A549 (cell line): Measurements from ENCODE around the gene THOC1. TPM values are rescaled to one million over a fixed set of nuclear protein-coding genes. Genes with fewer than 3 reads are reported as not detected.

Experiments used
- ATAC-seq, 2 experiments: fragments of 200-7000 bp in 1 of 2; fragments of >200 bp in 1 of 2; cut with Nextera tagmentation in 1 of 2; cut with Tn5 transposase in 1 of 2; 3 replicates each; pipeline versions ENCODE4 v1.8.0 to v1.9.1; 2018 to 2020; ENCODE audit warnings: mild to moderate bottlenecking in 1 of 2, moderate library complexity in 1 of 2
- CTCF ChIA-PET: fragments of 300-600 bp; sonication (Branson Sonifier 250); formaldehyde crosslinking; extraction: SDS; loops from one replicate; lab custom pipeline; 2021; ENCODE audit warnings: antibody characterized with exemption, inconsistent platforms; lab: Yijun Ruan, JAX
- POLR2A ChIA-PET: fragments of 350-600 bp; formaldehyde crosslinking; extraction: SDS; loops from one replicate; lab custom pipeline; 2021; ENCODE audit warnings: antibody characterized with exemption, inconsistent platforms; lab: Yijun Ruan, JAX
- DNase-seq, 2 experiments: peaks; one replicate each; pipeline versions ENCODE4 v3.0.0 to v3.0.0-alpha.2; 2011 to 2016; ENCODE audit warnings: low read depth in 1 of 2, low spot score in 1 of 2
- FAIRE-seq: peaks from 2 replicates; lab custom pipeline; 2011; peaks lifted over from hg19 to GRCh38; lab: Jason Lieb, UNC
- H3K27ac ChIP-seq, 2 experiments: fragments of >200 bp; sonication (Bioruptor Twin); formaldehyde crosslinking; 3 replicates each; pipeline ENCODE4 v1.5.1; 2016 to 2017
- H3K4me1 ChIP-seq: fragments of >200 bp; sonication (Bioruptor Twin); formaldehyde crosslinking; 3 replicates; pipeline ENCODE4 v1.6.1; 2016
- H3K4me2 ChIP-seq: fragments of >200 bp; sonication (Bioruptor Twin); formaldehyde crosslinking; 3 replicates; pipeline ENCODE4 v1.6.1; 2016
- H3K4me3 ChIP-seq: fragments of >200 bp; sonication (Bioruptor Twin); formaldehyde crosslinking; 3 replicates; pipeline ENCODE4 v1.5.1; 2016
- H3K9me3 ChIP-seq: fragments of >200 bp; sonication (Bioruptor Twin); formaldehyde crosslinking; 3 replicates; pipeline ENCODE4 v1.6.1; 2016
- CBX8 ChIP-seq: fragments of 200-600 bp; sonication (generic); IDR thresholded peaks from 2 replicates; pipeline ENCODE4 v1.6.1; 2016
- CHD2 ChIP-seq: fragments of 150-350 bp; IDR thresholded peaks from 2 replicates; pipeline ENCODE4 v1.6.1; 2014; ENCODE audit warnings: low read length; ENCODE audit not compliant: partially characterized antibody
- CHD4 ChIP-seq: fragments of 200-600 bp; sonication (generic); IDR thresholded peaks from 2 replicates; pipeline ENCODE4 v1.6.1; 2016; ENCODE audit warnings: antibody characterized with exemption, mild to moderate bottlenecking, borderline replicate concordance
- EHF ChIP-seq: fragments of 250-450 bp; sonication (Bioruptor Pico); IDR thresholded peaks from 2 replicates; pipeline ENCODE4 v1.5.0; 2020; ENCODE audit warnings: mild to moderate bottlenecking
- FOSL2 ChIP-seq, 2 experiments: fragments of 450-650 bp in 1 of 2; fragments of >200 bp in 1 of 2; sonication (Bioruptor Twin) in 1 of 2; formaldehyde crosslinking; IDR thresholded peaks; 2 replicates each; pipeline versions ENCODE4 v1.5.0 to v1.6.1; 2016 to 2020; ENCODE audit warnings: mild to moderate bottlenecking in 1 of 2, moderate library complexity in 1 of 2
- GATA3 ChIP-seq: IDR thresholded peaks from 2 replicates; pipeline ENCODE4 v1.6.1; 2012; ENCODE audit warnings: borderline replicate concordance
- HOXB13 ChIP-seq: fragments of 250-450 bp; sonication (Bioruptor Pico); IDR thresholded peaks from 2 replicates; pipeline ENCODE4 v1.5.0; 2020; ENCODE audit warnings: low read depth, mild to moderate bottlenecking, moderate library complexity
- HOXB5 ChIP-seq: fragments of 250-450 bp; sonication (Bioruptor Pico); IDR thresholded peaks from 2 replicates; pipeline ENCODE4 v1.5.0; 2020; ENCODE audit warnings: mild to moderate bottlenecking, moderate library complexity
- JUN ChIP-seq, 2 experiments: fragments of >200 bp; sonication (Bioruptor Twin); formaldehyde crosslinking; IDR thresholded peaks; 2 replicates in 1 of 2; 3 replicates in 1 of 2; pipeline ENCODE4 v1.6.1; 2016 to 2017
- KDM1A ChIP-seq: fragments of 200-600 bp; sonication (generic); IDR thresholded peaks from 2 replicates; pipeline ENCODE4 v1.6.1; 2016; ENCODE audit warnings: low read depth, mild to moderate bottlenecking
- KDM5A ChIP-seq: fragments of 200-600 bp; sonication (generic); IDR thresholded peaks from 2 replicates; pipeline ENCODE4 v1.6.1; 2016; ENCODE audit warnings: antibody characterized with exemption, mild to moderate bottlenecking
- MAFK ChIP-seq: fragments of 450-650 bp; IDR thresholded peaks from 2 replicates; pipeline ENCODE4 v1.6.1; 2014; ENCODE audit not compliant: partially characterized antibody
- MAZ ChIP-seq: fragments of 150-350 bp; IDR thresholded peaks from 2 replicates; pipeline ENCODE4 v1.6.1; 2014; ENCODE audit warnings: antibody characterized with exemption, low read depth, low read length, borderline replicate concordance
- MYC ChIP-seq: IDR thresholded peaks from 2 replicates; pipeline ENCODE4 v1.6.1; 2012; ENCODE audit warnings: mild to moderate bottlenecking, inconsistent platforms, low read length, improper control_type of control experiment, borderline replicate concordance
- PHF8 ChIP-seq: fragments of 200-600 bp; sonication (generic); IDR thresholded peaks from 2 replicates; pipeline ENCODE4 v1.6.1; 2016; ENCODE audit warnings: low read depth, mild to moderate bottlenecking, antibody characterized with exemption, moderate library complexity, borderline replicate concordance
- POLR2AphosphoS2 ChIP-seq: conservative IDR thresholded peaks from 2 replicates; pipeline ENCODE4 v1.6.1; 2012; ENCODE audit warnings: low read length, improper control_type of control experiment, inconsistent platforms
- RAD21 ChIP-seq, 2 experiments: fragments of >200 bp in 1 of 2; sonication (Bioruptor Twin) in 1 of 2; formaldehyde crosslinking in 1 of 2; IDR thresholded peaks in 1 of 2; conservative IDR thresholded peaks in 1 of 2; 2 replicates in 1 of 2; 3 replicates in 1 of 2; pipeline ENCODE4 v1.6.1; 2012 to 2018; ENCODE audit warnings: inconsistent platforms in 1 of 2
- SMC3 ChIP-seq: fragments of >200 bp; sonication (Bioruptor Twin); formaldehyde crosslinking; IDR thresholded peaks from 3 replicates; pipeline ENCODE4 v1.6.1; 2018; ENCODE audit warnings: inconsistent platforms
- SREBF2 ChIP-seq: fragments of 450-650 bp; IDR thresholded peaks from 2 replicates; pipeline ENCODE4 v1.6.1; 2014; ENCODE audit warnings: mild to moderate bottlenecking, moderate library complexity
- TFCP2L1 ChIP-seq: fragments of 250-450 bp; sonication (Bioruptor Pico); IDR thresholded peaks from 2 replicates; pipeline ENCODE4 v1.5.0; 2021; ENCODE audit warnings: mild to moderate bottlenecking
- WGBS: methylation state at CpG from one replicate; pipeline ENCODE4 v1.1.6; 2017; ENCODE audit errors: missing lambda C conversion rate; 5-methylcytosine and 5-hydroxymethylcytosine counted together
- polyA plus RNA-seq, 4 experiments: library from polyadenylated mRNA; depleted of rRNA in 3 of 4; stranded (reverse); fragments of >200 nt; fragmentation: RNase III in 1 of 4; extraction: RNeasy Plus Mini Kit Qiagen cat#74134 plus additional on column Dnase treatment in 1 of 4; gene quantifications; 2 replicates in 3 of 4; 3 replicates in 1 of 4; pipeline ENCODE4 v1.2.3, GENCODE V29; 2011 to 2017
- TF ChIP-seq, protein P1 (sequence below): fragments of >200 bp; sonication (Bioruptor Twin); formaldehyde crosslinking; IDR thresholded peaks from 2 replicates; pipeline ENCODE4 v1.6.1; 2016
- TF ChIP-seq, protein P2 (sequence below): fragments of 250-450 bp; sonication (Bioruptor Pico); IDR thresholded peaks from 2 replicates; pipeline ENCODE4 v1.5.0; 2020; ENCODE audit warnings: low read depth, mild to moderate bottlenecking, moderate library complexity
- TF ChIP-seq, protein P3 (sequence below): fragments of 450-650 bp; IDR thresholded peaks from 2 replicates; pipeline ENCODE4 v1.6.1; 2014; ENCODE audit warnings: antibody characterized with exemption
- TF ChIP-seq, protein P4 (sequence below): IDR thresholded peaks from 2 replicates; pipeline ENCODE4 v1.6.1; 2012
- TF ChIP-seq, protein P5 (sequence below): fragments of >200 bp; sonication (Bioruptor Twin); formaldehyde crosslinking; IDR thresholded peaks from 3 replicates; pipeline ENCODE4 v1.6.1; 2016
- TF ChIP-seq, protein P6 (sequence below): fragments of >200 bp; sonication (Bioruptor Twin); formaldehyde crosslinking; IDR thresholded peaks from 3 replicates; pipeline ENCODE4 v1.5.1; 2016

The THOC1 gene
- polyA plus RNA-seq, 2 of the 4 experiments (the other 2 are of a cell fraction) = 31.2 to 62.6 TPM

DNA sequence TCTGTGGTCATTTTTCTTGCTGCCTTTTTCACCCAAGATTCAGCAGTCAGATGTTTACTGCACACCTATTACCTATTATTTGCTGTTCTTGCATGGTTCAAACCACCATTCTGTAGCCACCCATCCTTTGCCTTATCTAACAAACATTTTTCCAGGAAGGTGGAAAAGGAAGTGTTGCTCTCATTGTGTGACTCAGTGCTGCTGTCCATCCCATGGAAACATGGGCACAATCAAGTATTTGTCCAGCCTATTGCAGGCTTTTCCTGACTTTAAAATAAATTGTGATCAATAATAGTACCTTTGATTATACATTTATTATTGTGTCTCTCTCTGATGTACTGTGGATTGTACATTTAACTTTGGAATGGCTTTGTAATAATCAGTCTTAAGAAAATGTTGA is 56.3 kb downstream of the THOC1 start:
- Histone ChIP-seq H3K27ac (no peak overlapping the region), H3K4me2 (no peak overlapping the region), H3K4me3 (no peak overlapping the region)
- ChIA-PET CTCF (no interaction called here), POLR2A (no interaction called here)
- ATAC-seq (no peak), DNase-seq (no peak)
- no peak for TF ChIP-seq SMC3
- TF ChIP-seq MYC = no peak
- TF ChIP-seq KDM1A = no peak
- no peak for TF ChIP-seq HOXB5
- no peak for TF ChIP-seq HOXB13 (CRISPR knock-in tag)
- no peak for TF ChIP-seq PHF8
- TF ChIP-seq, protein P1, sequence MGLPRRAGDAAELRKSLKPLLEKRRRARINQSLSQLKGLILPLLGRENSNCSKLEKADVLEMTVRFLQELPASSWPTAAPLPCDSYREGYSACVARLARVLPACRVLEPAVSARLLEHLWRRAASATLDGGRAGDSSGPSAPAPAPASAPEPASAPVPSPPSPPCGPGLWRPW = no peak
- TF ChIP-seq SREBF2 = no peak
- TF ChIP-seq MAZ = no peak
- no peak for TF ChIP-seq MAFK
- TF ChIP-seq, all 56 proteins: peak for 0
- Histone ChIP-seq H3K9me3 (no peaks in the 10 kb centered on the region), H3K4me1 (no peaks in the 10 kb centered on the region)
- no peak for FAIRE-seq

DNA sequence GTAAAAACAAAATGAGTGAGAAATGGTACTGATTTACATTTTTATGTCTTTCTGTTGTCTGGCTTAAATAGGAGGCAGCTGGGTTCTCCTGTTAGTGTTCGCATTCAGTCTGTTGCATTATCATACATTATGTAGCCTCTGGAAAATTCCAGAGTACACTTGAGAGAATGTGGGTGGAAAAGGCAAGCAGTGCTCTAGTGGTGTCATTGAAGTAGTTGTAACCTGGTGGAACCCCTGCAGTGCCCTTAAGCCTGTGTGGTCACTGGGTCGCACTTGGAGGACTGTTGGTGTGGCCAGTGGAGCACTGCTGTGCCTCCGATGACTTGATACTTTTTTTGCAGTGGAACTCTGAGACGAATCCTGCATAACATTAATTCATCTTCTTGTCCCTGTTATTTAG is 57.1 kb downstream of the THOC1 start:
- WGBS = 92% methylated on average over 4 of the region's 4 CpGs
- CTCF ChIA-PET = no interaction called here
- FAIRE-seq (no peak), ATAC-seq (no peak), DNase-seq (no peak)
- POLR2A ChIA-PET = no interaction called here
- Histone ChIP-seq H3K9me3 (no peaks in the 10 kb centered on the region), H3K4me2 (no peak overlapping the region), H3K27ac (no peak overlapping the region), H3K4me1 (no peaks in the 10 kb centered on the region), H3K4me3 (no peak overlapping the region)
- TF ChIP-seq, protein P2, sequence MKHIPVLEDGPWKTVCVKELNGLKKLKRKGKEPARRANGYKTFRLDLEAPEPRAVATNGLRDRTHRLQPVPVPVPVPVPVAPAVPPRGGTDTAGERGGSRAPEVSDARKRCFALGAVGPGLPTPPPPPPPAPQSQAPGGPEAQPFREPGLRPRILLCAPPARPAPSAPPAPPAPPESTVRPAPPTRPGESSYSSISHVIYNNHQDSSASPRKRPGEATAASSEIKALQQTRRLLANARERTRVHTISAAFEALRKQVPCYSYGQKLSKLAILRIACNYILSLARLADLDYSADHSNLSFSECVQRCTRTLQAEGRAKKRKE (CRISPR knock-in tag) = no peak
- no peak for TF ChIP-seq CHD2

DNA sequence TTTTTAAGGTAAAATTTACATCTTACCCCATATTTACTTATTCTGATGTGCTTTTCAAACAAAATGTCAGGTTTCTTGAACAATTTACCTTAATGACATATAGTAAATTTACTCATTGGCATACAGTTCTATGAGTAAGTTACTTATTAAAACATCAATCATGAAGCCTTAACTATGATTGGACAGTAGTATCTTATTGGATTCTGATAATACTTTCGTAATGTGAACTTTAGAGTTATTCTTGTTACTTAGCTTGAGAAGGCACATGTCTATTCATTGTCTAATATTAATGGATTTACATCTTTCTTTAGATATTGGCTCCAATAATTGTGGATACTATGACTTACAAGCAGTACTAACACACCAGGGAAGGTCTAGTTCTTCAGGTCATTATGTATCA is 57.8 kb downstream of the THOC1 start:
- Histone ChIP-seq H3K4me1 (no peaks in the 10 kb centered on the region), H3K27ac (no peak overlapping the region), H3K4me3 (no peak overlapping the region), H3K9me3 (no peaks in the 10 kb centered on the region), H3K4me2 (no peak overlapping the region)
- FAIRE-seq (no peak), DNase-seq (no peak), ATAC-seq (no peak)
- CTCF ChIA-PET = no interaction called here
- POLR2A ChIA-PET = no interaction called here
- no peak for TF ChIP-seq EHF
- no peak for TF ChIP-seq CBX8
- TF ChIP-seq HOXB13 (CRISPR knock-in tag) = no peak
- TF ChIP-seq KDM5A = no peak
- TF ChIP-seq, protein P3, sequence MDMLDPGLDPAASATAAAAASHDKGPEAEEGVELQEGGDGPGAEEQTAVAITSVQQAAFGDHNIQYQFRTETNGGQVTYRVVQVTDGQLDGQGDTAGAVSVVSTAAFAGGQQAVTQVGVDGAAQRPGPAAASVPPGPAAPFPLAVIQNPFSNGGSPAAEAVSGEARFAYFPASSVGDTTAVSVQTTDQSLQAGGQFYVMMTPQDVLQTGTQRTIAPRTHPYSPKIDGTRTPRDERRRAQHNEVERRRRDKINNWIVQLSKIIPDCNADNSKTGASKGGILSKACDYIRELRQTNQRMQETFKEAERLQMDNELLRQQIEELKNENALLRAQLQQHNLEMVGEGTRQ = no peak
- no peak for TF ChIP-seq CHD4
- WGBS = 96% methylated on average over 1 of the region's 1 CpG

DNA sequence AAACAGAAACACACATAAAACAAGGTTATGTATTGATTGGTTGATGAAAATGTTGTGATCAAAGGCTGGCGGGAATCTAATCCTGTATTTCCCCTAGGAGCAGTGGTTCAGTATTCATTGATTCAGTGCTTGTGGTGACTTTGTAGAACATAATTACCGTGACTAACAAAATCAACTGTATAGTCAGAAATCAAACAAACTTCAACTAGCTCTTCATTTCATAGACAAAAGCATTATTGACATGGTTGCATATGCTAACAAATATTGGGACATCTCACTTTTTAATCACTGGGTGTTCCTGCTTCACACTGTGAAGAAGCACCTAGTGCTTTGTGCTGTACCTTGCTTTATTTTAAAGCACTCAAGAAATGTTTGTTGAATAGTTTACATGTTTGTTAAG is 68.1 kb downstream of the THOC1 start:
- Histone ChIP-seq H3K4me3 (no peak overlapping the region), H3K9me3 (no peaks in the 10 kb centered on the region), H3K27ac (no peak overlapping the region), H3K4me1 (no peaks in the 10 kb centered on the region), H3K4me2 (no peak overlapping the region)
- ChIA-PET CTCF (interaction anchor here (1.3 kb wide), 1 partner anchor 13 kb away, joined by 3 read pairs; no protein-coding TSS in a partner anchor), POLR2A (no interaction called here)
- WGBS = 81% methylated on average over 2 of the region's 2 CpGs
- FAIRE-seq = no peak
- ATAC-seq = no peak
- DNase-seq = no peak
- TF ChIP-seq CHD2 (no peak), TFCP2L1 (CRISPR knock-in tag) (no peak), FOSL2 (IDR thresholded peaks at IDR 0.05) (no peak), FOSL2 (CRISPR knock-in tag; IDR thresholded peaks at IDR 0.05) (no peak), RAD21 (conservative IDR thresholded peaks at IDR 0.05 in 1 of 2, IDR thresholded peaks at IDR 0.05 in 1 of 2) (no peak), GATA3 (no peak), POLR2AphosphoS2 (no peak), SREBF2 (no peak), JUN (IDR thresholded peaks at IDR 0.05) (no peak)
- TF ChIP-seq, protein P4, sequence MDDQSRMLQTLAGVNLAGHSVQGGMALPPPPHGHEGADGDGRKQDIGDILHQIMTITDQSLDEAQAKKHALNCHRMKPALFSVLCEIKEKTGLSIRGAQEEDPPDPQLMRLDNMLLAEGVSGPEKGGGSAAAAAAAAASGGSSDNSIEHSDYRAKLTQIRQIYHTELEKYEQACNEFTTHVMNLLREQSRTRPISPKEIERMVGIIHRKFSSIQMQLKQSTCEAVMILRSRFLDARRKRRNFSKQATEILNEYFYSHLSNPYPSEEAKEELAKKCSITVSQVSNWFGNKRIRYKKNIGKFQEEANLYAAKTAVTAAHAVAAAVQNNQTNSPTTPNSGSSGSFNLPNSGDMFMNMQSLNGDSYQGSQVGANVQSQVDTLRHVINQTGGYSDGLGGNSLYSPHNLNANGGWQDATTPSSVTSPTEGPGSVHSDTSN = no peak
- TF ChIP-seq, protein P5, sequence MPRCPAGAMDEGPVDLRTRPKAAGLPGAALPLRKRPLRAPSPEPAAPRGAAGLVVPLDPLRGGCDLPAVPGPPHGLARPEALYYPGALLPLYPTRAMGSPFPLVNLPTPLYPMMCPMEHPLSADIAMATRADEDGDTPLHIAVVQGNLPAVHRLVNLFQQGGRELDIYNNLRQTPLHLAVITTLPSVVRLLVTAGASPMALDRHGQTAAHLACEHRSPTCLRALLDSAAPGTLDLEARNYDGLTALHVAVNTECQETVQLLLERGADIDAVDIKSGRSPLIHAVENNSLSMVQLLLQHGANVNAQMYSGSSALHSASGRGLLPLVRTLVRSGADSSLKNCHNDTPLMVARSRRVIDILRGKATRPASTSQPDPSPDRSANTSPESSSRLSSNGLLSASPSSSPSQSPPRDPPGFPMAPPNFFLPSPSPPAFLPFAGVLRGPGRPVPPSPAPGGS = no peak
- TF ChIP-seq, protein P1 = no peak
- TF ChIP-seq, protein P6, sequence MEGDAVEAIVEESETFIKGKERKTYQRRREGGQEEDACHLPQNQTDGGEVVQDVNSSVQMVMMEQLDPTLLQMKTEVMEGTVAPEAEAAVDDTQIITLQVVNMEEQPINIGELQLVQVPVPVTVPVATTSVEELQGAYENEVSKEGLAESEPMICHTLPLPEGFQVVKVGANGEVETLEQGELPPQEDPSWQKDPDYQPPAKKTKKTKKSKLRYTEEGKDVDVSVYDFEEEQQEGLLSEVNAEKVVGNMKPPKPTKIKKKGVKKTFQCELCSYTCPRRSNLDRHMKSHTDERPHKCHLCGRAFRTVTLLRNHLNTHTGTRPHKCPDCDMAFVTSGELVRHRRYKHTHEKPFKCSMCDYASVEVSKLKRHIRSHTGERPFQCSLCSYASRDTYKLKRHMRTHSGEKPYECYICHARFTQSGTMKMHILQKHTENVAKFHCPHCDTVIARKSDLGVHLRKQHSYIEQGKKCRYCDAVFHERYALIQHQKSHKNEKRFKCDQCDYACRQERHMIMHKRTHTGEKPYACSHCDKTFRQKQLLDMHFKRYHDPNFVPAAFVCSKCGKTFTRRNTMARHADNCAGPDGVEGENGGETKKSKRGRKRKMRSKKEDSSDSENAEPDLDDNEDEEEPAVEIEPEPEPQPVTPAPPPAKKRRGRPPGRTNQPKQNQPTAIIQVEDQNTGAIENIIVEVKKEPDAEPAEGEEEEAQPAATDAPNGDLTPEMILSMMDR = no peak
